HG02763 (cell line): ENCODE measurements around the gene NOS1AP.

Source experiments
- ATAC-seq: cut with Tn5 transposase; IDR thresholded peaks from one replicate; pipeline ENCODE4 v1.9.1; 2021; ENCODE audit warnings: mild to moderate bottlenecking, moderate library complexity; ENCODE audit not compliant: unreplicated experiment

Gene NOS1AP

GRCh38 chr1:162380061-162380846 lies 310.8 kb downstream of the NOS1AP start:
- ATAC-seq = no peak

GRCh38 chr1:162381383-162381782 lies 311.9 kb downstream of the NOS1AP start, which contains the start of gene C1orf226:
Gene C1orf226, plus strand, starts transcription at chr1:162381728. Its CDS starts 174 bp downstream, at chr1:162381902.
- no peak for ATAC-seq

GRCh38 chr1:162381941-162382750 lies 312.7 kb downstream of the NOS1AP start:
- ATAC-seq = no peak

GRCh38 chr1:162383091-162383490 lies 313.6 kb downstream of the NOS1AP start:
- ATAC-seq = no peak

GRCh38 chr1:162383516-162383915 lies 314.0 kb downstream of the NOS1AP start:
- ATAC-seq = no peak

- no peak for ATAC-seq
These were observed 314.6 kb downstream of the NOS1AP start for GRCh38 chr1:162384116-162384515.

- ATAC-seq = no peak
These were observed 315.2 kb downstream of the NOS1AP start for GRCh38 chr1:162384601-162385279.

GRCh38 chr1:162385280-162385623 lies 315.8 kb downstream of the NOS1AP start:
- ATAC-seq = no peak

GRCh38 chr1:162385702-162386101 lies 316.2 kb downstream of the NOS1AP start:
- ATAC-seq = no peak

- no peak for ATAC-seq
These were observed 317.1 kb downstream of the NOS1AP start for GRCh38 chr1:162386292-162387225.

GRCh38 chr1:162387226-162388082 lies 318.0 kb downstream of the NOS1AP start:
- no peak for ATAC-seq

- no peak for ATAC-seq
These were observed 318.6 kb downstream of the NOS1AP start for GRCh38 chr1:162388083-162388594.

- ATAC-seq = no peak
These were observed 319.1 kb downstream of the NOS1AP start for GRCh38 chr1:162388615-162389014.

GRCh38 chr1:162389021-162389818 lies 319.7 kb downstream of the NOS1AP start:
- no peak for ATAC-seq

GRCh38 chr1:162389971-162390370 lies 320.5 kb downstream of the NOS1AP start:
- no peak for ATAC-seq

GRCh38 chr1:162390396-162391185 lies 321.1 kb downstream of the NOS1AP start:
- ATAC-seq = no peak

- ATAC-seq = no peak
These were observed 322.5 kb downstream of the NOS1AP start for GRCh38 chr1:162391790-162392563.
